ENCODE measurements around the gene VPS37B.

The VPS37B gene

DNA sequence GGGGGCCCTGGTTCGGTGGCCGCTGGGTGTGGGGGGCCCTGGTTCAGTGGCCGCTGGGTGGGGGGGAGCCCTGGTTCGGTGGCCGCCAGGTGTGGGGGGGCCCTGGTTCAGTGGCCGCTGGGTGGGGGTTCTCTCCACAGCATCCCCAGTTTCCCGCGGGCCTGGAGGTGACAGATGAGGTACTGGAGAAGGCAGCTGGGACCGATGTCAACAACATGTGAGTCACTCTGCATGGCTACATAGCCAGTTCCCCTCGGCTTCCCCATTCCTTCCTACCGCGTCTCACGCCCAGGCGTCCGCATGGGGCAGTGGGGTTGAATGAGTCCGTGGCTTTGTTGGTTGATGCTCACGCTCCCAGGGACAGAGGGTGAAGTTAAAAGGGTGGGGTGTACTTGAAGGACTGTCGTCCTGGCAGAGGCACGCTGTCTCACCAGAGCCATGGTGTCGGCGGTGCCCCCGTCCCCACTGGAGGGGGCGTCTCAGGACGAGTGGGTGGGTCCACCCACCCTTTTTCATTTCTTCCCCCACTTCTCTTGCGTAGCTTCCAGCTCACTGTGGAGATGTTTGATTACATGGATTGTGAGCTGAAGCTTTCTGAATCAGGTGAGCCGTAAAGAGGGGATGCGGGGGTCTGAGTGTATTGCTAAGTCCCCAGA lies 45.1 kb downstream of the VPS37B start:
- DNase-seq = no peak

GRCh38 chr12:122850048-122850445 lies 45.9 kb downstream of the VPS37B start:
- no peak for DNase-seq

DNA sequence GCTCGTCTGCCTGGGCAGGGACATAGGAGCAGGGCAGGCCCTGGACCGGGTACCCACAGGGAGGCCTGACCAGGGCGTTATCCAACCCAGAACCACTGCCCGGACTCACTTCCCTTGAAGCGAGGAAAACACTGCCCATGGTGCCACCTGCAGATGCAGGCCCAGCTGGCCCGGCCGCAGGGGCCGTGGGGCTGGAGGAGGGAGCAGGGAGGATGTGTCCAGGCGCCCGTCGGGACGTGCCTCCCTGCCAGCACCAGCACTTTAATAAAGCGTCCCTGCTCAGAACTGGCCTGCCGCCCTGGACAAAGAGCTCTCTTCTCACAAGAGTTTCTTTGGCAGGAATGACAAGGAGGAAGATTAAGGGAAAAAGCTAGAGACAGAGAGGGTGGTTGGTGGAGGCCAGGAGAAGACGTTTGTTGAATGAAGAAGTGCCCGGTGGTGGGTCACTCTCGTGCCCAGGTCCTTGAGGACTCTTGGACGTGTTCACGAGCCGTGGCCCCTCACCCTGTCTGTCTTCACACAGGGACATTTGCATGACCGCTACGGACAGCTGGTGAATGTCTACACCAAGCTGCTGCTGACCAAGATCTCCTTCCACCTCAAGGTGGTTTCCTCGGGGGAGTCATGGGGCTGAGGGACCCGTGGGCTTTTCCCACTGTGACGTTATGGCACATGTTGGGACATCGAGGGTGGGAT lies 46.4 kb downstream of the VPS37B start:
- DNase-seq = no peak

DNA sequence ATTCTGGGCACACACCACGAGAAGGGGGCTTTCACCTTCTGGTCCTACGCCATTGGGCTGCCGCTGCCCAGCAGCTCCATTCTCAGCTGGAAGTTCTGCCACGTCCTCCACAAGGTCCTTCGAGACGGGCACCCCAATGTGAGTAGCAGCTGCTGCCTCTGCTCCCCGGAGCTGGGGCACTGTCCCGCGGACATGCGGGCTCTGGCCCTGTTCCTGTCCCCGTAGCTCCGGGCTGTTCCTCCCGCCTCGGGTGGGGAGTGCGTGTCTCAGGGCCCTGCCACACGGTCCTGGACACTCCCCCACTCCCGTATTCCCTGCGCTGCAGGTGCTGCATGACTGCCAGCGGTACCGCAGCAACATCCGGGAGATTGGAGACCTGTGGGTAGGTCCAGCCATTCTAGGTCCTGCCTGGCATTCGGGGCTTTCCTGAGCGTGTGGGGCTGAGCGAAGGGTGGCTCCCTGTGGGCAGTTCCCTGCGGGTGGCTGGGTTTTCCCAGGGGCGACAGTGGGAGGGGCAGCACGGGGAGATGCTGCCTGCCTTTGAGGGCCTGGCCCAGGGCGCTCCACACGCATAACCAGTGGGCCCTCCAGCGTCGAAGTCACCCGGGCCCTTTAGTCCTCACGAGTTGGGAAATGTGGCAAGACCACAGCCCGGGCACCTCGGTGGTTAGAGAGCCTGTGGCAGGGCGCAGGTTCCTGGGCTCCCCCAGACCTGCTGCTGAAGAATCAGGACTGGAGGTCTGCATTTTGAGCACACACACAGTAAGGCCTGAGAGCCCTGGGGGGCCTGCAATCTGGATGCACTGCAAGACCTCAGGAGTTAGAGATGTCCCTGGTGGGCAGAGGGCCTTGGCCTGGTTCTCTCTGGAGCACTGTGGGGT lies 47.2 kb downstream of the VPS37B start:
- DNase-seq = no peak

- DNase-seq = no peak
Observed at GRCh38 chr12:122847921-122848421, 48.0 kb downstream of the VPS37B start.

DNA sequence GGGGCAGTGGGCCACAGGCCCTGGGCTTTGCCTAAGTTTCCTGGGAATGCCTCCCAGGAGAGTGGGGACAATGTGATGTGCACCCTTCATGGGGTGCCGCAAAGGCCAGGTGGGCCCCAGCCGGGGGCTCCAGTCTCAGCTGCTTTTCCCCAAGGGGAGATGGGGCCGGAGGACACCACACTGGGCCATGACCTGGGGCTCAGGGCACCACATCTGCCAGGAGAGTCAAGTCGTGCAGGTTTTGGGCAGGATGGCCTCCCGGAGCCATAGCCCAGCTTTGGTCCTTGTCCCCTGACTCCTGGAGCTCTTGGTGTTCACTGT lies 48.4 kb downstream of the VPS37B start:
- no peak for DNase-seq

- DNase-seq = no peak
Observed at GRCh38 chr12:122846622-122847515, 49.1 kb downstream of the VPS37B start.

DNA sequence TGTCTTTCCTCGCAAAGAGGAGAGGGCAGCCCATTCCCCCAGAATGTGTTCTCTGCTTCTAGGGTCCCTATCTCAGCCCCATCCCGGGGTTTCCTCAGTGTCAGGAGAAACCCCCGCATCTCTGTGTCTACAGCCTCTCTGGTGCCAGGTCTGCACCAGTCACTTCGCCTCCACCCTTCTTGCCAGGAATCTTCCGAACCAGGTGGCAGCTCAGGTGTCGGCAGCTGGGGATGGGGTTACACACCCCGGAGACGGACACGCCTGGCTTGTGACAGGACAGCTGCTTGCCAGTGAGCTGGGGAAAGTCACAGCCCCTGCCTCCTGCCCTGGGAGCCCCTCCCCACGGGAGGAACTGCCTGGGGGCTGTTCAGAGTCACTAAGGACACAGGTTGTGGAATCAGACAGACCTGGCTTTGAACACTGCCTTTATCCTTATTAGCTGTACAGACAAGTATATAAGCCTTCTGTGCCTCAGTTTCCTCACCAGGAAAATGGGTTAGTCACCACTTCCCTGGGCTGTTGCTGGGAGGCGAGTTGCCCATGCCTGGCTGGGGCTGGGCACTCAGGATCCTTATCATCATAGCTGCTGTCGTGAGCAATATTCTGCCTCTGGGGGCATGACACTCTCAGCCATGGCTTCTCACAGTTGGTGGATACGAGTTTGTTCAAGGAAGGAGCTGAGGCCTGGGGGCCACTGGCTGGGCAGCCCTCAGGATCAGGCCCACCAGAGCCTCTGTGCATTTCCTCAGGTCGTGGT lies 49.9 kb downstream of the VPS37B start:
- DNase-seq = no peak

GRCh38 chr12:122845041-122845864 lies 50.7 kb downstream of the VPS37B start:
- DNase-seq = no peak

- no peak for DNase-seq
Observed at GRCh38 chr12:122844366-122844971, 51.5 kb downstream of the VPS37B start.

GRCh38 chr12:122843455-122843854 lies 52.5 kb downstream of the VPS37B start:
- no peak for DNase-seq

- no peak for DNase-seq
Observed at GRCh38 chr12:122842505-122843405, 53.2 kb downstream of the VPS37B start.

DNA sequence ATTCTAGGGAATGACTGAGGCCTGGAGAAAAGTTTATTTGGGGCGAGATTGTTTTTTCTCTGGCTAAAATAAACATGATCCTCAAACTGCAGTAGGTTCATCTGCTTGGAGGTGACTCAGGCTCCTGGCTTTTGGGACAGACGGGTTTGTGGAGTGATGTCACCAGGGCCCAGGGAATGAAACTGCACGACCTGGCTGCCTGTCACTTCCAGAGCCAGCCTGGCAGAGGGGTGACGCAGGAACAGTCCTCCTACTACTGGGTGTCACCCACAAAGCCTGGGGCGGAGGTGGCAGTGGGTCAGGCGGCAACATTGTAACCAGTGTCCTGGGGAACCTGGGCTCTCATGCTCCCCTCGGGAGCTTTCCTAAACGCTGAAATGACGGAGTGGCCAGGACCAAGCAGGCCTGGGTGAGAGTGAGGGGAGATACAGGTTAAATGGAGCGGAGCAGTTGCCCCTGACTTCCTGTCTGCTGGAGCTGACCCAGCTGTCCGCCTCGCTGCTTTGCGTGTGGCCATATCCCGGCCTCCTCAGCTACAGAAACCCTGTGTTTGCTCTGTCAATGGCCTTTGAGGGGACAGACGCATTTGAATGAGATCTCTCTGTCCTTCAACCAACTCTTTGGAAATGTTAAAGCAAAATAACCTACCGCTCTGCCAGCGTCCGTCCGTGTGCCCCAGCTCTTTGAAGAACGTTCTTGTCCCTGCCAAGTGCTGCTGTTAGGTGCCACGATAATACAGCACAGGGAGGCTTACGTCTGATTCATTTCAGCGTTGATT lies 54.2 kb downstream of the VPS37B start:
- no peak for DNase-seq

DNA sequence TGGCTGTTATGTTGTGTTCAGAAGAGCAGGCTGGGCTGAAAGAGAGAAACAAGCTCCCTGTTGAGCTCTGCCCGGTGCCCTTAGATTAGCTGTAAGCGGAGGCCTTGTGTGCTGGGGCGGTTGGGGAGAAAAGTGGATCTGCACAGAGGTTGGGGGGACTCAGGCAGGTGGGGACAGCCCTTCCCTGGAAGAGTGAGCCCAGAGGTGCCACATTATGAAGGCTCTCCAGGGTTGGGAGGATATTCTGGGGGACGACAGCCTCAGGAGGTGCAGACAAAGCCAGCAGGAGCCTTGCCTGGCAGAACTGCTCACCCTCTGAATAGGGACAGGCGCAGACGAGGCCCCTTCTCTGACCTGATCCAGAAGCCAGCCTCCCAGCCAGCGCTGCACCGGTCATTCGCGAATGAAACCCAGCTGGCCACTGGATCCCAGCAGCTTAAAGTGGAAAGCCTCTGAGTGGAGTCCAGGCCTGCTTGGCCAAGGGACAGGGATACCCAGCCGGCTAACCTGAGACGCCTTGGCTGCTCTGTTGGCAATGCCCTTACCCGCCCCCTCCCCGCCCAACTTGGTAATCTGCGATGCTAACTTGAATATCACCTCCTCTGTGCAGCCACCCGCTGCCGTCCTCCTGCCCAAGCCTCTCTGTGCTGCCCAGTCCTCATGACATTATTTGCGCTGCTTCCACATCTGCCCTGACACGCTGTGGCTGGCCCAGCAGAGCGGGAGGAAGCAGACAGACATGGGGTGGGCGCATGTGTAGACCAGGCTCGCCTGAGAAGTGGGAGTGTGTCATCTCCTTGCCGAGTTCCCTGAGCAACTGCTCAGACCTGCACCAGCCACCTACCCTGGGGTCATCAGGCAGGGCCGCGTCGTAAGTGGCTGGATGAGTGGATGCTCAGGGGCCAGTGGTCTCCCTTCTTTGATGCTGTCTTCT lies 55.1 kb downstream of the VPS37B start:
- DNase-seq = no peak

- DNase-seq = no peak
Observed at GRCh38 chr12:122839907-122840554, 55.9 kb downstream of the VPS37B start.

- DNase-seq = no peak
Observed at GRCh38 chr12:122838841-122839240, 57.1 kb downstream of the VPS37B start.

Data from hematopoietic multipotent progenitor cell treated with erythropoietin and hydrocortisone succinate and interleukin-3 and kit ligand, for 4 days (in vitro differentiated cells).